Measurements from ENCODE around the gene FIG4.

DNA sequence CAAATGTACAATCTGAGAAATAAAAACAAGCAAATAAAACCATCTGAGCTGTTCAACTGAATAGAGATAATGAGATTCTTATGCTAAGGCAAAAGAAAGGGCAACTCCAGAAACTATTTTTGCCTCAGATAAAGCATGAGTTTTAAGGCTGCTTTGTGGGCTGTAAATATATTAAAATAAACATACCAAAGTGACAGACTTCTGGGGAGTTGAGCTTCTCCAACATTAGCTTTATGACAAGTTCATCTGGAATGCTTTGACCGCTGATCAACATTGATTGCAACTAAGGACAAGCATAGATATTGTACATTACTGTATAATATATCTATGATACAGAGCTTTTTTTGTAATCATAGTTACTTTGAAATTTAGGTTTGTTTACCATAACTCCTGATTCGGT, 19.4 kb upstream of the FIG4 start:
- TF ChIP-seq, protein P1, sequence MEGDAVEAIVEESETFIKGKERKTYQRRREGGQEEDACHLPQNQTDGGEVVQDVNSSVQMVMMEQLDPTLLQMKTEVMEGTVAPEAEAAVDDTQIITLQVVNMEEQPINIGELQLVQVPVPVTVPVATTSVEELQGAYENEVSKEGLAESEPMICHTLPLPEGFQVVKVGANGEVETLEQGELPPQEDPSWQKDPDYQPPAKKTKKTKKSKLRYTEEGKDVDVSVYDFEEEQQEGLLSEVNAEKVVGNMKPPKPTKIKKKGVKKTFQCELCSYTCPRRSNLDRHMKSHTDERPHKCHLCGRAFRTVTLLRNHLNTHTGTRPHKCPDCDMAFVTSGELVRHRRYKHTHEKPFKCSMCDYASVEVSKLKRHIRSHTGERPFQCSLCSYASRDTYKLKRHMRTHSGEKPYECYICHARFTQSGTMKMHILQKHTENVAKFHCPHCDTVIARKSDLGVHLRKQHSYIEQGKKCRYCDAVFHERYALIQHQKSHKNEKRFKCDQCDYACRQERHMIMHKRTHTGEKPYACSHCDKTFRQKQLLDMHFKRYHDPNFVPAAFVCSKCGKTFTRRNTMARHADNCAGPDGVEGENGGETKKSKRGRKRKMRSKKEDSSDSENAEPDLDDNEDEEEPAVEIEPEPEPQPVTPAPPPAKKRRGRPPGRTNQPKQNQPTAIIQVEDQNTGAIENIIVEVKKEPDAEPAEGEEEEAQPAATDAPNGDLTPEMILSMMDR (IDR thresholded peaks at IDR 0.05; ENCODE audit: poor library complexity, severe bottlenecking): no peak
- TF ChIP-seq REST (IDR thresholded peaks at IDR 0.05; ENCODE audit: borderline replicate concordance): no peak
- no peak for TF ChIP-seq EZH2 (IDR thresholded peaks at IDR 0.05; ENCODE audit: borderline replicate concordance, insufficient read depth, low read length, poor library complexity, severe bottlenecking)
